Measurements from ENCODE around the gene EFNA3. TPM values are rescaled to one million over a fixed set of nuclear protein-coding genes. Genes with fewer than 3 reads are reported as not detected.

The EFNA3 gene
- total and polyA plus RNA-seq, 2 donors (not counting 3 experiments of a cell fraction or from before 2014, with no cell fraction given): 2.2 to 2.5 TPM

DNA sequence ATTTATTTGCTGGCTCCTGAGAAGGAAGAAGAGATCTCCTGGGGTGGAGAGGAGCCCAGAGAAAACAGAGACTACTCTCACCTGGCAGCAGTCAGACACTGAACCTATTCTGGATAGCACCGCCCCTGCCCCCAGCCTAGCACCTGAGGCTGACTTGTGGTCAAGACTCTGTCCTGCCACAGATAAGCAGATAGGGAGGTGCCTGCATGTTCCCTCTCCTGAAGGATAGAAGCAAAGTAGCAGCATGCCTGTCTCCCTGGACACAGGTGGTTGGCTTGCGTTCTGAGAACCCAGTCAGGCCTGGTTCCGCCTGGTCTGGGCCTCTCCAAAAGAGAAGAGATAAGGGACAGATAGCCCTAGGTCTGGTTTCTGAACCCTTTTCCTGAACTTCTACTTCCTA, 1.3 kb upstream of the EFNA3 start:
- H2AFZ ChIP-seq (ENCODE audit: low read depth, low read length): no peak overlapping the region
- ChIA-PET CTCF (interaction anchor here (0.6 to 3.0 kb wide), 4 partner anchors 8 to 96 kb away, joined by 3 to 24 read pairs (median 6); partner anchors contain the start of genes ADAM15 and KRTCAP2), POLR2A (no interaction called here)
- H3K9me1 ChIP-seq (replicated peaks; ENCODE audit: control insufficient read depth, extremely low read depth, insufficient read depth, low read length): no peaks in the 10 kb centered on the region
- peaks cover 5% of the 10 kb centered on the region for H3K4me1 ChIP-seq (ENCODE audit: control insufficient read depth, extremely low read depth, insufficient read depth, low read length)
- dilution Hi-C loops (cut with MboI; ENCODE audit: extremely low pct_ligation_motif_present, low sequenced_read_pairs) (no loop called here), intact Hi-C loops (cut with micrococcal nuclease) (no loop called here)
- BruUV-seq (replicated peaks): no TSS peak
- H3K9ac ChIP-seq (replicated peaks; ENCODE audit: extremely low read depth, insufficient read depth, low read length): no peak overlapping the region
- H3K27ac ChIP-seq (ENCODE audit: insufficient read depth, low read depth, low read length): no peak overlapping the region
- no peak for DNase-seq (ENCODE audit: low read depth, low spot score)
- TF ChIP-seq JUN (IDR thresholded peaks at IDR 0.05; ENCODE audit: borderline replicate concordance, insufficient read depth, insufficient read length, low read depth): no peak
- no peak for TF ChIP-seq MAX (IDR thresholded peaks at IDR 0.05; ENCODE audit: insufficient read depth, insufficient read length)
- TF ChIP-seq POLR2AphosphoS5 (IDR thresholded peaks at IDR 0.05; ENCODE audit: insufficient read depth, low read depth, low read length): no peak
- TF ChIP-seq GATA2 (IDR thresholded peaks at IDR 0.05; ENCODE audit: insufficient read depth, insufficient read length, low read depth, low read length): no peak
- TF ChIP-seq POLR2A (IDR thresholded peaks at IDR 0.05; ENCODE audit: low read depth, low read length): no peak
- TF ChIP-seq, protein P1, sequence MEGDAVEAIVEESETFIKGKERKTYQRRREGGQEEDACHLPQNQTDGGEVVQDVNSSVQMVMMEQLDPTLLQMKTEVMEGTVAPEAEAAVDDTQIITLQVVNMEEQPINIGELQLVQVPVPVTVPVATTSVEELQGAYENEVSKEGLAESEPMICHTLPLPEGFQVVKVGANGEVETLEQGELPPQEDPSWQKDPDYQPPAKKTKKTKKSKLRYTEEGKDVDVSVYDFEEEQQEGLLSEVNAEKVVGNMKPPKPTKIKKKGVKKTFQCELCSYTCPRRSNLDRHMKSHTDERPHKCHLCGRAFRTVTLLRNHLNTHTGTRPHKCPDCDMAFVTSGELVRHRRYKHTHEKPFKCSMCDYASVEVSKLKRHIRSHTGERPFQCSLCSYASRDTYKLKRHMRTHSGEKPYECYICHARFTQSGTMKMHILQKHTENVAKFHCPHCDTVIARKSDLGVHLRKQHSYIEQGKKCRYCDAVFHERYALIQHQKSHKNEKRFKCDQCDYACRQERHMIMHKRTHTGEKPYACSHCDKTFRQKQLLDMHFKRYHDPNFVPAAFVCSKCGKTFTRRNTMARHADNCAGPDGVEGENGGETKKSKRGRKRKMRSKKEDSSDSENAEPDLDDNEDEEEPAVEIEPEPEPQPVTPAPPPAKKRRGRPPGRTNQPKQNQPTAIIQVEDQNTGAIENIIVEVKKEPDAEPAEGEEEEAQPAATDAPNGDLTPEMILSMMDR (IDR thresholded peaks at IDR 0.05; ENCODE audit: extremely low read depth in 1 of 2, insufficient read depth in 1 of 2, low read depth in 1 of 2, low read length in 2 of 2): no peak
- TF ChIP-seq MYC (IDR thresholded peaks at IDR 0.05; ENCODE audit: low read depth, low read length): no peak
- no peak for TF ChIP-seq FOS (IDR thresholded peaks at IDR 0.05; ENCODE audit: borderline replicate concordance, insufficient read depth, low read length)
- TF ChIP-seq EZH2 (IDR thresholded peaks at IDR 0.05; ENCODE audit: borderline replicate concordance, low read depth, low read length, severe bottlenecking): no peak
- H4K20me1 ChIP-seq (replicated peaks; ENCODE audit: control insufficient read depth, extremely low read depth, insufficient read depth, low read length): no peaks in the 10 kb centered on the region
- H3K27me3 ChIP-seq (ENCODE audit: control insufficient read depth in 2 of 2, insufficient read depth in 2 of 2, low read length in 2 of 2): peaks cover 30 to 35% of the 10 kb centered on the region in 2 experiments
- H3K36me3 ChIP-seq (ENCODE audit: control insufficient read depth in 2 of 2, extremely low read depth in 1 of 2, insufficient read depth in 2 of 2, low read length in 2 of 2): no peaks in the 10 kb centered on the region
- no peaks in the 10 kb centered on the region for H3K79me2 ChIP-seq (ENCODE audit: control insufficient read depth, insufficient read depth, low read length)
- no peak overlapping the region for H3K4me3 ChIP-seq (replicated peaks in 1 of 3; ENCODE audit: insufficient read depth in 1 of 3, low read depth in 1 of 3, low read length in 3 of 3)
- no peak overlapping the region for H3K4me2 ChIP-seq (ENCODE audit: insufficient read depth, low read length)
- no peak for FAIRE-seq
- H3K9me3 ChIP-seq (replicated peaks; ENCODE audit: control insufficient read depth, insufficient read depth, low read length): no peaks in the 10 kb centered on the region

Data from endothelial cell of umbilical vein (primary cell).